ENCODE data around the gene CDH23.

GRCh38 chr10:71848325-71849275 lies 451.9 kb downstream of the CDH23 start:
- TF ChIP-seq CTCF (conservative IDR thresholded peaks at IDR 0.05 in 1 of 2, IDR thresholded peaks at IDR 0.05 in 1 of 2; ENCODE audit: extremely low read depth in 1 of 2, insufficient read depth in 1 of 2, low read depth in 1 of 2, low read length in 2 of 2) (no peak), EZH2 (IDR thresholded peaks at IDR 0.05; ENCODE audit: borderline replicate concordance, low read length) (no peak)
